Transverse colon (tissue), 4 donors: ENCODE data around the gene PTCSC3.

ENCODE experiments used
- EP300 ChIP-seq: sonication (generic); formaldehyde crosslinking; IDR thresholded peaks from one replicate; pipeline ENCODE4 v1.6.1; 2017; ENCODE audit warnings: antibody characterized with exemption, low read depth
- POLR2A ChIP-seq: fragments of 450-650 bp; IDR thresholded peaks from one replicate; pipeline ENCODE4 v1.6.1; 2016; ENCODE audit warnings: antibody characterized with exemption, mild to moderate bottlenecking, moderate library complexity
- POLR2AphosphoS5 ChIP-seq, 3 donors: sonication (generic); formaldehyde crosslinking; IDR thresholded peaks; one replicate each; pipeline ENCODE4 v1.6.1; 2016; ENCODE audit warnings: antibody characterized with exemption in 3 of 3
- TF ChIP-seq, protein P1 (sequence below), 5 experiments: fragments of 200-600 bp in 3 of 5; fragments of 450-650 bp in 2 of 5; sonication (generic) in 3 of 5; IDR thresholded peaks; 1 replicate in 2 of 5; 2 replicates in 3 of 5; pipeline ENCODE4 v1.5.1; 2016 to 2017; ENCODE audit warnings: antibody characterized with exemption in 5 of 5, inconsistent platforms in 3 of 5, mild to moderate bottlenecking in 2 of 5, moderate library complexity in 1 of 5

DNA sequence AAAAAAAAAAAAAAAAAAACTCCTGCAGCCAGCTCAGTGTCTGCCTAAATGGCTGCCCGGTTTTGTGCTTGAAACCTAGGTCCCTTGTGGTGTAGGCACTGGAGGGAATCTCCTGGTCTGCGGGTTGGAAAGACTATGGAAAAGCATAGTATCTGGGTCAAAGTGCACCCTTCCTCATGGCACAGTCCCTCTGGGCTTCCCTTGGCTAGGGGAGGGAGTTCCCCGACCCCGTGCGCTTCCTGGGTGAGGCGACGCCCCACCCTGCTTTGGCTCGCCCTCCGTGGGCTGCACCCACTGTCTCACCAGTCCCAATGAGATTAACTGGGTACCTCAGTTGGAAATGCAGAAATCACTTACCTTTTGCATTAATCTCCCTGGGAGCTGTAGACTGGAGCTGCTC lies 14.3 kb downstream of the PTCSC3 start:
- TF ChIP-seq, protein P1, sequence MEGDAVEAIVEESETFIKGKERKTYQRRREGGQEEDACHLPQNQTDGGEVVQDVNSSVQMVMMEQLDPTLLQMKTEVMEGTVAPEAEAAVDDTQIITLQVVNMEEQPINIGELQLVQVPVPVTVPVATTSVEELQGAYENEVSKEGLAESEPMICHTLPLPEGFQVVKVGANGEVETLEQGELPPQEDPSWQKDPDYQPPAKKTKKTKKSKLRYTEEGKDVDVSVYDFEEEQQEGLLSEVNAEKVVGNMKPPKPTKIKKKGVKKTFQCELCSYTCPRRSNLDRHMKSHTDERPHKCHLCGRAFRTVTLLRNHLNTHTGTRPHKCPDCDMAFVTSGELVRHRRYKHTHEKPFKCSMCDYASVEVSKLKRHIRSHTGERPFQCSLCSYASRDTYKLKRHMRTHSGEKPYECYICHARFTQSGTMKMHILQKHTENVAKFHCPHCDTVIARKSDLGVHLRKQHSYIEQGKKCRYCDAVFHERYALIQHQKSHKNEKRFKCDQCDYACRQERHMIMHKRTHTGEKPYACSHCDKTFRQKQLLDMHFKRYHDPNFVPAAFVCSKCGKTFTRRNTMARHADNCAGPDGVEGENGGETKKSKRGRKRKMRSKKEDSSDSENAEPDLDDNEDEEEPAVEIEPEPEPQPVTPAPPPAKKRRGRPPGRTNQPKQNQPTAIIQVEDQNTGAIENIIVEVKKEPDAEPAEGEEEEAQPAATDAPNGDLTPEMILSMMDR (IDR thresholded peaks at IDR 0.05), result no peak
- TF ChIP-seq POLR2AphosphoS5 (IDR thresholded peaks at IDR 0.05), result no peak
- TF ChIP-seq POLR2A, result no peak
- TF ChIP-seq EP300, result no peak
